GM18907 (cell line): ENCODE results near the gene CDH18.
"Not testable (repeated sequence)": the region's sequence is repeated elsewhere in the genome, so short reads cannot be mapped to it uniquely, and the experiment has no call there.

Experiments used
- ATAC-seq: cut with Tn5 transposase; IDR thresholded peaks from one replicate; pipeline ENCODE4 v1.9.1; 2021; ENCODE audit warnings: mild to moderate bottlenecking, moderate library complexity; ENCODE audit not compliant: unreplicated experiment

CDH18 gene

GRCh38 chr5:19865336-19866089 lies 122.5 kb downstream of the CDH18 start:
- ATAC-seq: no peak

DNA sequence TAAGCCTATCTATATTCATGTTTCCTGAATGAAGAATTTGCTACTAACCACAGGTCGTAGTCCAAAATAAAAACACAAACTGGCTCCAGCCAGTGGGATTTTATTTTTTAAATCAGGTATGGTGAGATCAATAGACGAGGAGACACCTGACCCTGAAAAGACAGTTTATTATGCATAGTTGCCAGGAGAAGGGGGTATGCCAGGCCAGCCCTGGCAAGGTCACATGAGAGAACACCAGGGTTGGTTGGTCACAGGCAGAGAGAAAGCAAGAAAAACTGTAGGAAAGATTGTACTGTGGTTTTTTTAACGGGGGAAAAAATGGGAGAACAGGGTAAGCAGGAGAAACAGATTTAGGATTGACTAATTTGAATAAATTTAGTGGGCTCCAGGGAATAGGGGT lies 125.3 kb downstream of the CDH18 start:
- no peak for ATAC-seq

DNA sequence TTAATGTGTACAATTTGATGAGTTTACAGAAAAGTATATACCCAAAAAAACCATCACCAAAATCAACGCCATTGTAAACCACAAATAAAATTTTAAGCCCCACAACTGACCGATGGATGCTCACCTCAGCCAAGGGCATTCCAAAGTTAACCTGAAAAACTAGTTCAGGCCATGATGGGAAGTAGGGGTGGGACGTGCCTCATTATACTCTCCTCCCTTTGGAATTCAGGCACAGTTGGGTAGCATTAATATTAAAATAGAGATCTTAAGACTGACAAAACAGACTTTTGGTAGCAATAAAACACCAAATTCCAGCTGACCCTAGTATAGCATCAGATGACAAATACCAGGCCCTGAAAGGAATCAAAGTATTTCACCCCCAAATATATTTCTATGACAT lies 129.0 kb downstream of the CDH18 start:
- no peak for ATAC-seq

DNA sequence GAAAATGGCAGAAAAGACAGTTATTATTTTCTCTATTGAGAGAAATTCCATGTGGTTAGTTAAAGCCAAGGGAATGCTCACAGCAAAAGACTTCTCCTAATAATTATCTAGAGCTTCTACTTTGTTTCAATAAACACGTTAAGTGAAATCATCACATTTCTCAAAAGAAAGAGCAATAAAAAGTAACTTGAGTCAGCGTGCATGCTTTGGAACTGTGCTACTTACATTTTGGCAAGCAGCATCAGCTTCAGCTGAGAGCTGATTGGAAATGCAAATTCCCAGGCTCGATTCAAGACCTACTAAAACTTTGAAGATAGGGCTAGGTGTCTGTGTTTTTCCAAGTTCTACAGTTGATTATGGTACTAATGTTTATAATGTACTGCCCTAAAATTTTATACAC lies 132.1 kb downstream of the CDH18 start:
- ATAC-seq: no peak

- no peak for ATAC-seq
These were observed 132.5 kb downstream of the CDH18 start for GRCh38 chr5:19855453-19855852.

DNA sequence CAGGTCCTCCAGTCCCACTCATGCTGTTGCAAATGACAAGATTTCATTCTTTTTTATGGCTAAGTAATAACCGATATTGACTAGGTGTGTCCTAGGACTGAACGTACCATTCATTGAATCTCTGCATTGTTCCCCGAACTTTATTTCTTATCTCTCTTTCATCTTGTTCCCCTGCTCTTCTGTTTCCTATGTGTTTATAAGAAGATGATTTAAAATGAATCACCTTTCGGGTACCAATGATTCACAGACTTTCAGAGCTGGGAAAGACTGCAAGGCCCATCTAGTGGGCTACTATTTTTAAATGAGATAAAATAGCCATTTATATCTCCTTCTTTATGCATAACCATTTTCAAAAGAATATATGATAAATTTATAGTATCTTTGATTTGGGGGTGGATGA lies 133.0 kb downstream of the CDH18 start:
- no peak for ATAC-seq

DNA sequence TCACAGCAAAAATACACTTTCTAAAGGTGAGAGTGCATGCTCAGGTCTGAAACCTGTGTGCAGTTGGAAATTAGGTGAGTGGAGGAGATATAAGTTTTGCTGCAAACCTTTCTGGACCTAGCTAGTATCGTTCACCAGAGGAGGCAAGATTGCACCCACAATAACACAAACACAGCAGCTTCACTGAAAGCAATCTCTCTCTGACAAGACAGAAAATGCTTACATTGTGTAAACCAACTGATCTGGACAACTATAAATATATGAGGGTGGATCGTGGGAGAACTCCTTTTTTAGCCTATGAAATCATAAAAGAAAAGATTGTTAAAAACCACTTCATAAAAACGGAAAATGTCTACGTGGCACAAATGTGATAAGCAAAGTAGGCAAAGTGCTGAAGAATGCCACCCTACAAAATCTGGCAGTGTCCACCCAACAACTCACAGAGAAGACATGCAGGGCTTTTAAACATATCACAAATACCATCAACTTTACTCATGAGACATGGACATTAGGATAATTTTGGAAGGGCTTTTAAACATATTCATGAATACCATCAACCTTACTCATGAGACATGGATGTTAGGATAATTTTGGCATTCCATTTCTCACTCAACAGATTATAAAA lies 134.3 kb downstream of the CDH18 start:
- ATAC-seq: no peak

- ATAC-seq: no peak
These were observed 150.3 kb downstream of the CDH18 start for GRCh38 chr5:19837536-19838174.

DNA sequence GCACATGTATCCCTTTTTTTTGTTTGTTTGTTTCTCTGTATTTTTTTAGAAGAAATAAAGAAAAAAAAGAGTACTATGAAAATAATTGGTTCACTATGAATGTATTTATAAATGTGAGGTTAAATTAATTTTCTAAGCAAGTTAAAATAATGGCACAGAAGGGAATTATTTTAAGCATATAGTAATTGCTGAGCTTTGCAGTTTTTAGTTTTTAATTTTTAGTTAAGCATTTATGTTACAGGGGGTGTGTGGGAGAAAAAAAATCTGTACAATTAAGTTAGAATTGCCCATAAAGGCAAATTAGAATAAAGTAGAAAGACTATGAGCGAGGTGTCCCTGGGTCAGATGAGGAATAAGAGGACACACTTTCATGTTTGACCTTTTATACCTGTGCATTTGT lies 152.6 kb downstream of the CDH18 start:
- no peak for ATAC-seq

DNA sequence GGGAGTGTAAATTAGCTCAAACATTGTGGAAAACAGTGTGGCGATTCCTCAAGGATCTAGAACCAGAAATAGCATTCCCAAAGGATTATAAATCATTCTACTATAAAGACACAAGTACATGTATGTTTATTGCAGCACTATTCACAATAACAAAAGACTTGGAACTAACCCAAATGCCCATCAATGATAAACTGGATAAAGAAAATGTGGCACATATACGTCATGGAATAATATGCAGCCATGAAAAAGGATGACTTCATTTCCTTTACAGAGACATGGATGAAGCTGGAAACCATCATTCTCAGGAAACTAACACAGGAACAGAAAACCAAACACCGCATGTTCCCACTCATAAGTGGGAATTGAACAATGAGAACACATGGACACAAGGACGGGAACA lies 175.3 kb downstream of the CDH18 start:
- ATAC-seq: not testable (repeated sequence)

DNA sequence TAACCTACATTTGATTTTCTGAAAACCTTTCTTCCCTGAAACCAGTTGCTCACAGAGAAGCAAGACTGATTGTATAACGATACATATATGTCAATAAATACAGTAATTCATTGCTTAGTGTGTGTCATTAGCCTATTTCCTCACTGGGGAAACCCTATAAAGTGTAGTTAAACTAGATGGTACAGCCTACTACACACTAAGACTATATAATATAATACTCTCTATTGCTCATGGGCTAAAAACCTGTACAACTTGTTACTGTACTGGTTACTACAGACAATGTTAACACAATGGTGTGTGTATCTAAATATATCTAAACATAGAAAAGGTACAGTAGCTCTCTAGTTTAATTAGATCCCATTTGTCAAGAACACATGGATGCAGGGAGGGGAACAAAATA lies 181.2 kb downstream of the CDH18 start:
- no peak for ATAC-seq

- ATAC-seq: no peak
These were observed 185.3 kb downstream of the CDH18 start for GRCh38 chr5:19802686-19803085.

DNA sequence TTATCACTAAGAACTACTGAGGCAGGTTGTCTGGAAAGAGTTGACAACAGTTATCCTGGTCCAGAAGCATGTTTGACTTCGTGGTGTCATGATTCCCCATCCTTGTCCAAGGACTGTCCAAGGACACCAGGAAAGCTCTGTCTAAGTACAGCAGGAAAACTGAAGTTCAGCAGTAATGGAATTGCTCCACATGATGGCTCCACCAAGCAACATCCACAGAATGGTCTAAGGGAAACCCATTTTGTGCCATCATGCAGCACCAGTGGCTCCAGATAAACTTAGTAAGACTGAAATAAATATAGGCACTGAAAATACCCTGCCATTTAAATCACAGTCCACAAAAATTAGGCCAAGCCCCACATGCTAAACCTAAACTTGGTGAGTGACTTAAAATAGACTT lies 192.8 kb downstream of the CDH18 start:
- no peak for ATAC-seq

GRCh38 chr5:19790829-19791466 lies 197.1 kb downstream of the CDH18 start:
- ATAC-seq: no peak

- ATAC-seq: no peak
These were observed 205.4 kb downstream of the CDH18 start for GRCh38 chr5:19782566-19782965.

DNA sequence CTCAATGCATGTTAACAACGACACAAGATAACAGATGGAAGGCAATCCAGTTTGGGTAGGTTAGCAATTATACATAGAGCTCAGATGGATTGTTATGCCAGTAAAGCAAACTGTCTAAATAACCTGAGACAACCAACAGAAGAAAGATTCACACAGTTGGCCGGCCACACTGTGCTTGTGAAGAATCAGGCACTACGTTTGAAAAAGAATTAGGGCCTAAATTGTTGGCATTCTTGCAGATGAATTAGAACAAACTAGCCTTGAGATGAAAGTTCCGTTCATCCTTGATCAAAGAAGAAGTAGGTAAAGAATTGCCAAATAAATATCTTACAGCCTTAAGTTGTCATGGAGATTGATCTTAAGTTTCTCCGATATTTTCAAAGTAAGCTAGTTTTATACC lies 210.6 kb downstream of the CDH18 start:
- ATAC-seq: no peak

- not testable (repeated sequence) for ATAC-seq
These were observed 211.1 kb downstream of the CDH18 start for GRCh38 chr5:19776886-19777285.

DNA sequence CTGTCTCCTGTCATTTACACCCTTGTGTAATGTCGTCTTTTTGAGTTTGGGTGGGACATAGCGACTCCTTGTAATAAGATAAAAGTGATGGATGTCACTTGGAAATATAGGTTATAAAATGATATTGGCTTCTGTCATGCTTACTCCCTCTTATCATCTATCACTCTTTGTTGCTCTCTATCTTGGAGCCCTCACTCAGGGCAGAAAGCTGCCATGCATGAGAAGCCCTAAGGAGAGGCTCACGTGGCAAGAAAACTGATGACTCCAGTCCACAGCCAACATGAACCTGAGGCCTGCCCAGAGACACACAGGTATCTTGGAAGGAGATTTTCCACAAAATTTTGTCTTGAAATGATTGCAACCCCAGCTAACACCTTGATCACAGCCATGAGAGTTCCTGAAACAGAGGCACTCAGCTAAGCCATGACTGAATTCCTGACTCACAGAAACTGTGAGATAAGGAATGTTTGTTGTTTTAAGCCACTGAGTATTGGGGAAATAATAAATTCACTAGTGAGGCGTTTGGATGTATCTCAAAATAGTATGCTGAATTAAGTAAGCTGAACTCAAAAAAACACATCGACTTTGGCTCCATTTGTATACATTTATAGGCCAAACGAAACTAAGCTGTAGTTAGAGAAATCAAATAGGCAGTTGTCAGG lies 216.7 kb downstream of the CDH18 start:
- no peak for ATAC-seq

DNA sequence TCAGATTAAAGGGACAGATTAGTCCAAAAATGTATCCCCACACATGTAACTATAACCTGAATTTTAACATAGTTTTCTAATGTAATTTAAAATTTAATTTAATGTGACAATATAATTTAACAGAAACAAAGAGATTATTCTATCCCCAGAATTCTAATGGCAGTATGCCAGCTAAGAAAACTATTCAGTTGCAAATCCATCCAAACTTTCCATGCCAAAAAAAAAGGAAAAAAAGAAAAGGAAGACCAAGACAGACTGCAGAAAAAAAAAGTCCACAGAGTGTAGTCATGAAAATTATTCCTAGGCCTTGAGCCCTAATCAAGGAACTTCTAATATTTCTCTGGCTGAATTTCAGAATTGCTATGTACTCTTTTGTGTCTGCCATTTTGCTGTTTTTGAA lies 217.6 kb downstream of the CDH18 start:
- no peak for ATAC-seq

GRCh38 chr5:19767987-19768386 lies 220.0 kb downstream of the CDH18 start:
- no peak for ATAC-seq

DNA sequence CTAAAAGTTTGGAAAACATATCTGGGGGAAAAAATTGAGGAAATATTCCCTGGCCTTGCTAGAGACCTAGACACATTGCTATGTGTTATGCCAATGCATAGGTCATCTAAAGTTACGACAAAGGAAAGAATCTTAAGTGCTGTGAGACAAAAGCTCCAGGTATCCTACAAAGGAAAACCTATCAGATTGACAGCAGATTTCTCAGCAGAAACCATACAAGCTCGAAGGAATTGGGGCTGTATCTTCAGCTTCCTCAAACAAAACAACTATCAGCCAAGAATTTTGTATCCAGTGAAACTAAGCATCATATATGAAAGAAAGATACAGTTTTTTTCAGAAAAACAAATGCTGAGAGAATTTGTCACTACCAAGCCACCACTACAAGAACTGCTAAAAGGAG lies 234.4 kb downstream of the CDH18 start:
- ATAC-seq: no peak
